ENCODE measurements around the gene AMBRA1.

The AMBRA1 gene

GRCh38 chr11:46397526-46397925, 196.3 kb downstream of the AMBRA1 start:
- no peak for DNase-seq (ENCODE audit: low spot score)

GRCh38 chr11:46393759-46394158, 200.1 kb downstream of the AMBRA1 start:
- no peak for DNase-seq (ENCODE audit: low spot score)

- peak; percentile 44 for DNase-seq (ENCODE audit: low spot score)
Measured at GRCh38 chr11:46393231-46393616, 200.6 kb downstream of the AMBRA1 start.

GRCh38 chr11:46392421-46393230, 201.2 kb downstream of the AMBRA1 start:
- peak; percentile 91 for DNase-seq (ENCODE audit: low spot score)

- no peak for DNase-seq (ENCODE audit: low spot score)
Measured at GRCh38 chr11:46391578-46392420, 202.0 kb downstream of the AMBRA1 start, which contains the start of gene CHRM4. Gene CHRM4 (minus strand): TSS chr11:46391776. CDS start chr11:46386557, 5,219 bp downstream.

- DNase-seq (ENCODE audit: low spot score), result no peak
Measured at GRCh38 chr11:46391186-46391577, 202.6 kb downstream of the AMBRA1 start.

GRCh38 chr11:46390331-46391171, 203.3 kb downstream of the AMBRA1 start:
- DNase-seq (ENCODE audit: low spot score), result no peak

- DNase-seq (ENCODE audit: low spot score), result peak; percentile 81
Measured at GRCh38 chr11:46389450-46390330, 204.1 kb downstream of the AMBRA1 start.

- DNase-seq (ENCODE audit: low spot score), result no peak
Measured at GRCh38 chr11:46388619-46389449, 205.0 kb downstream of the AMBRA1 start.

- no peak for DNase-seq (ENCODE audit: low spot score)
Measured at GRCh38 chr11:46387919-46388618, 205.8 kb downstream of the AMBRA1 start.

GRCh38 chr11:46387456-46387855, 206.4 kb downstream of the AMBRA1 start:
- DNase-seq (ENCODE audit: low spot score), result no peak

- no peak for DNase-seq (ENCODE audit: low spot score)
Measured at GRCh38 chr11:46386674-46387073, 207.1 kb downstream of the AMBRA1 start.

- DNase-seq (ENCODE audit: low spot score), result no peak
Measured at GRCh38 chr11:46386005-46386578, 207.7 kb downstream of the AMBRA1 start.

GRCh38 chr11:46385169-46386004, 208.4 kb downstream of the AMBRA1 start:
- no peak for DNase-seq (ENCODE audit: low spot score)

GRCh38 chr11:46383974-46384701, 209.7 kb downstream of the AMBRA1 start:
- no peak for DNase-seq (ENCODE audit: low spot score)

GRCh38 chr11:46383404-46383758, 210.4 kb downstream of the AMBRA1 start:
- DNase-seq (ENCODE audit: low spot score), result no peak

- DNase-seq (ENCODE audit: low spot score), result no peak
Measured at GRCh38 chr11:46382646-46383403, 211.0 kb downstream of the AMBRA1 start.
